LNCAP (cell line): ENCODE measurements around the gene NFIA.

Experiments used
- CTCF ChIP-seq: fragments of 450-650 bp; IDR thresholded peaks from 2 replicates; pipeline ENCODE4 v1.5.1; 2017; ENCODE audit warnings: mild to moderate bottlenecking

Gene NFIA

GRCh38 chr1:61280452-61280851, 198.1 kb downstream of the NFIA start:
- TF ChIP-seq CTCF = no peak

- TF ChIP-seq CTCF = no peak
Measured at GRCh38 chr1:61282387-61282786, 200.0 kb downstream of the NFIA start.

DNA sequence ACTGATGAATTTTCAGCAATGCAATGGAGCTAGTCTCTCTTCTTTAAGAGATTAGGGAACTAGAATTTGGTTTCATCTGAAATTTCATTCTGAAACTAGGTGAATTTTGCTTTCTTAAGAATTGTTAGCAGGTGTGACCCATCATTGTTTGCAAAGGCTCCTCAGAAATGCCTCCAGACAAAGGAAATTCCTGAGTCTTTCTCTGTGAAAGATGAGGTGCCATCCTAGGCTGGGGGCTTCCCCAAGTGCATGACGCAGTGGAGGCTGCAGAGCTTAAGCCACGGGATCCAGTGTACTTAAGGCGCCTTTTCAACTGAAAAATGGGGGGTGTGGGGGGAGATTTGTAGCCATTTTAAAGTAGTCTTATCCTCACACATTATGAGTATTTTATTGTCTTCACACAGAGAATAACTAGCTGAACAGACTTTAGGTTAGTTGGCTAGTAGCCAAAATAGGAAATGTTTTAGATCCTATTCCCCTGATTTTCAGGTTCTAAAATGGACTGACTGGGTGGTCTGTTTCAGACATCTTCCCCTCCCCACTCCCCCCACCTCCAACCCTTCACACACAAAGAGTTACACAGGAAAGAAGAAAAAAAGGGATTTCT, 202.0 kb downstream of the NFIA start:
- no peak for TF ChIP-seq CTCF

DNA sequence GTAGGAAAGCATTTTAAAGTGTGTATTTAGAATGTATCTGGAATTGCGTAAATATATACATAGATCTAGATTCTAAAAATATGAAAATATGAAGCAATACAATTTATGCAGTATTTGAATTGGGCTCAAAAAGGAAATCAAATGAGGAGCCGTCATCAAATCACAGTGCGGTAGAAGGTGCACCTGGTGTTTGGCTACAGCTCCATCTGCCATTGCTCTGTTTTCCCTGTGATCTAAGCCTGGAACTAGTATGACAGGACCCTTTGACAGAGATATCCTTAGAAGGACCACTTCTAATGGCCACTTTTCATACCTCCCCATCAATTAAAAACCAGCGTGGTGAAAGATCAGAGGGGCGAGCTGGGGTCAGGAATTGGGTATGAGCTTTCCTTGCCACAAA, 202.6 kb downstream of the NFIA start:
- no peak for TF ChIP-seq CTCF

- no peak for TF ChIP-seq CTCF
Measured at GRCh38 chr1:61285371-61285885, 203.1 kb downstream of the NFIA start.

DNA sequence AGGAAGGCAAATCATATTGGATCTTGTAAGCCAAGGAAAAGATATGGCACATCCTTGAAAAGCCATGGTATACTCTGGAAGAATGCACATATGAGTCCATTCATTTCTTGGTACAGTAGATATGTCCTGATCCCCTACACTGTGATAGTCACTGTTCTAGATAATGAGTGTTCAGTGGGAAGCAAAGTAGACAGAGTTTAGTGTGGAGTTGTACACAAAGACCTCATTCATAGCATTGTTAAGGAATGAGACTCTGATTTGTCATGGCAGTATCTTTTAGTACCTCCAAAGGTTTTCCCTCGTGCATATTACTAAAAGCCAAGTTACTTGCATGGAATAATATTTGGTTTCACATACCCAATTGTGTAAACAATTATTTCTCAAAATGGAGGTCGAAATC, 204.7 kb downstream of the NFIA start:
- TF ChIP-seq CTCF = no peak

DNA sequence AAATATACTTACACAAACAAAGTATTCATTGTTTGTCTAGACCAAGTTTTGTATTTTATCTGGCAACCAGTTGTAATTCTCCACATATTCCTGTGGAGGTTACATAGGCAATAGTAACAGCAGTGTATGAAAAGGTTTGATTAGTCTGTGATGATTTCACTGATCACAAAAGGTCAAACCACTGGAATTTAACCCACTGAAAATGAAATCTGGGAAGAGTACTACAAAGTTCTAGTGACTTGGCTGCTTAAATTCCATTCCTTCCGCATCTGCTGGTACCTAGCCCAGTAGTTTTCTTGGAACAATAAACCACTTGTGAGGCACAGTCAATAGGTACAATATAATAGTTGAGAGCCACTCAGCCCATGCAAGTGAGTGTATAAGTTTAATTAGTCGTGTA, 205.4 kb downstream of the NFIA start:
- no peak for TF ChIP-seq CTCF
